HepG2 (cell line): ENCODE measurements around the gene ADAM19.

Experiments
- EED ChIP-seq: sonication (generic); formaldehyde crosslinking; IDR thresholded peaks from 2 replicates; pipeline ENCODE4 v1.5.0; 2020; ENCODE audit warnings: mild to moderate bottlenecking, missing genetic modification reagents
- POLR2AphosphoS2 ChIP-seq: IDR thresholded peaks from 2 replicates; pipeline ENCODE4 v1.6.1; 2011; ENCODE audit warnings: low read depth, low read length, improper control_type of control experiment
- RBM22 ChIP-seq: fragments of 200-400 bp; formaldehyde crosslinking; optimal IDR thresholded peaks from 2 replicates; pipeline ENCODE3; 2017; ENCODE audit warnings: mild to moderate bottlenecking, low read length, moderate library complexity
- SSRP1 ChIP-seq: IDR thresholded peaks from 2 replicates; pipeline ENCODE4 v1.6.1; 2016; ENCODE audit warnings: control low read depth
- STAT6 ChIP-seq: sonication (generic); formaldehyde crosslinking; IDR thresholded peaks from 2 replicates; pipeline ENCODE4 v1.4.0; 2020; ENCODE audit warnings: missing genetic modification reagents, mild to moderate bottlenecking, borderline replicate concordance
- ZNF292 ChIP-seq: sonication (generic); formaldehyde crosslinking; IDR thresholded peaks from 2 replicates; pipeline ENCODE4 v1.8.1; 2022; ENCODE audit warnings: mild to moderate bottlenecking, low read depth, missing genetic modification reagents, borderline replicate concordance
- ZNF75D ChIP-seq: sonication (generic); formaldehyde crosslinking; IDR thresholded peaks from 2 replicates; pipeline ENCODE4 v1.8.1; 2023; ENCODE audit warnings: missing genetic modification reagents, mild to moderate bottlenecking, borderline replicate concordance

- TF ChIP-seq ZNF75D (CRISPR knock-in tag) (no peak), SSRP1 (CRISPR knock-in tag) (no peak), RBM22 (no peak), ZNF292 (no peak), POLR2AphosphoS2 (no peak), EED (CRISPR knock-in tag) (no peak), STAT6 (CRISPR knock-in tag) (no peak)
These were observed 62.4 kb downstream of the ADAM19 start for GRCh38 chr5:157513182-157513581.
